Adipocyte (in vitro differentiated cells): ENCODE data around the gene DDX42.
A peak's percentile ranks its signal among the peaks of the same experiment; 100 is the strongest.
"Not testable (repeated sequence)": the region's sequence is repeated elsewhere in the genome, so short reads cannot be mapped to it uniquely, and the experiment has no call there.

Experiments used
- DNase-seq: peaks from one replicate; pipeline ENCODE4 v3.0.0-alpha.2; 2015; ENCODE audit warnings: low read depth
- H3K27me3 ChIP-seq: replicated peaks from 2 replicates; pipeline ENCODE4 v1.7.0; 2013; ENCODE audit warnings: mild to moderate bottlenecking, low read length, moderate library complexity; ENCODE audit not compliant: control insufficient read depth, insufficient read depth
- H3K36me3 ChIP-seq: 2 replicates; pipeline ENCODE4 v1.7.0; 2013; ENCODE audit warnings: low read length, mild to moderate bottlenecking, moderate library complexity; ENCODE audit not compliant: control insufficient read depth, insufficient read depth, severe bottlenecking
- H3K4me1 ChIP-seq: 2 replicates; pipeline ENCODE4 v1.7.0; 2013; ENCODE audit warnings: mild to moderate bottlenecking, low read length, moderate library complexity; ENCODE audit not compliant: control insufficient read depth, insufficient read depth
- H3K4me3 ChIP-seq: 2 replicates; pipeline ENCODE4 v1.7.0; 2013; ENCODE audit warnings: mild to moderate bottlenecking, low read length, moderate library complexity
- H3K9ac ChIP-seq: 2 replicates; pipeline ENCODE4 v1.7.0; 2013; ENCODE audit warnings: mild to moderate bottlenecking, low read length, moderate library complexity
- H3K9me3 ChIP-seq: 2 replicates; pipeline ENCODE4 v1.7.0; 2013; ENCODE audit warnings: mild to moderate bottlenecking, low read length, moderate library complexity; ENCODE audit not compliant: control insufficient read depth

Gene DDX42

GRCh38 chr17:63780928-63781327 lies 7.0 kb downstream of the DDX42 start:
- peak overlapping the region; percentile 11 for H3K4me3 ChIP-seq
- no peak for DNase-seq
- no peaks in the 10 kb centered on the region for H3K27me3 ChIP-seq
- H3K9ac ChIP-seq, result no peak overlapping the region
- H3K9me3 ChIP-seq, result no peaks in the 10 kb centered on the region
- peaks cover 20% of the 10 kb centered on the region for H3K36me3 ChIP-seq
- peaks cover 42% of the 10 kb centered on the region for H3K4me1 ChIP-seq

- Histone ChIP-seq H3K9ac (no peak overlapping the region), H3K4me1 (peaks cover 38% of the 10 kb centered on the region), H3K27me3 (no peaks in the 10 kb centered on the region), H3K4me3 (no peak overlapping the region), H3K36me3 (peaks cover 27% of the 10 kb centered on the region), H3K9me3 (no peaks in the 10 kb centered on the region)
- no peak for DNase-seq
These were observed 9.6 kb downstream of the DDX42 start for GRCh38 chr17:63783522-63783921.

DNA sequence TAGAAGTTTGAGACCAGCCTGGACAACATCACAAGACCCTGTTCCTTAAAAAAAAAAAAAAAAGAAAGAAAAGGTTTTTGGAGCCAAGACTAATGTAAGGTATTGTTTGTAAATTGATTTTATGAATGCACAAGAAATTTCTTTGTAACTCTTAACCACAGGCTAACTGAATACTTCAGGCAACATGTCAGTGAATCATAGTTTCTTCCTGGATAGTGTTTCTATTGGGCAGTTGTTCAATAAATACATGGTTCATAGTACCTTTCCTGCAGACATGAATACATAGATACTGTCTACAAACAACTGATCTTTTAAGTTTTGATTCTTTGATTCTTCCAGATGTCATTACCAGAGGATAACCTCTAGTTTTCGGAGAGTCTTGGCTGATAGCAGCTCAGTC lies 11.6 kb downstream of the DDX42 start:
- Histone ChIP-seq H3K4me1 (peaks cover 33% of the 10 kb centered on the region), H3K9ac (no peak overlapping the region), H3K27me3 (no peaks in the 10 kb centered on the region), H3K4me3 (no peak overlapping the region), H3K9me3 (no peaks in the 10 kb centered on the region), H3K36me3 (peaks cover 45% of the 10 kb centered on the region)
- DNase-seq, result peak; percentile 62

DNA sequence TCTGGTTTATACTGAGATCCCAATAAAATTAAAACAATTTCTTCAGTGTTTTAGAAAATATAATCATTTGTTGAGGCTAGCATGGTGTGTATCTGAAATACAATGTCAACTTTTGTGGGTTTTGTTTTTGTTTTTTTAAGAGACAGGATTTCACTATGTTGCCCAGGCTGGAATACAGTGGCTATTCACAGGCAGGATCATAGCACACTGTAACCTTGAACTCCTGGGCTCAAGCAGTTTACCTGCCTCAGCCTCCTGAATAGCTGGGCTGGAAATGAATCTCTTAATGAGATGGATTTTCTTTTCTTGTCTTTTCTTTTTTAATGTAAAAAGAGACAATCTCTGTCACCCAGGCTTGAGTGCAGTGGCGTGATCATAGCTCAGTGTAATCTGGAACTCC lies 12.1 kb downstream of the DDX42 start:
- Histone ChIP-seq H3K36me3 (peaks cover 51% of the 10 kb centered on the region), H3K27me3 (no peaks in the 10 kb centered on the region), H3K4me3 (no peak overlapping the region), H3K4me1 (peaks cover 28% of the 10 kb centered on the region), H3K9me3 (no peaks in the 10 kb centered on the region), H3K9ac (no peak overlapping the region)
- no peak for DNase-seq

- Histone ChIP-seq H3K9ac (no peak overlapping the region), H3K36me3 (peaks cover 60% of the 10 kb centered on the region), H3K27me3 (no peaks in the 10 kb centered on the region), H3K9me3 (no peaks in the 10 kb centered on the region), H3K4me1 (peaks cover 26% of the 10 kb centered on the region), H3K4me3 (no peak overlapping the region)
- no peak for DNase-seq
These were observed 13.2 kb downstream of the DDX42 start for GRCh38 chr17:63786971-63787711.

- no peak for DNase-seq
- peaks cover 80% of the 10 kb centered on the region for H3K36me3 ChIP-seq
- H3K9me3 ChIP-seq, result no peaks in the 10 kb centered on the region
- peaks cover 11% of the 10 kb centered on the region for H3K4me1 ChIP-seq
- no peaks in the 10 kb centered on the region for H3K27me3 ChIP-seq
- no peak overlapping the region for H3K9ac ChIP-seq
- H3K4me3 ChIP-seq, result no peak overlapping the region
These were observed 16.1 kb downstream of the DDX42 start for GRCh38 chr17:63790057-63790456.

GRCh38 chr17:63792055-63792729 lies 18.2 kb downstream of the DDX42 start:
- H3K4me1 ChIP-seq, result no peaks in the 10 kb centered on the region
- no peak overlapping the region for H3K4me3 ChIP-seq
- H3K36me3 ChIP-seq, result peaks cover 97% of the 10 kb centered on the region
- no peaks in the 10 kb centered on the region for H3K27me3 ChIP-seq
- no peaks in the 10 kb centered on the region for H3K9me3 ChIP-seq
- DNase-seq, result no peak
- H3K9ac ChIP-seq, result no peak overlapping the region

DNA sequence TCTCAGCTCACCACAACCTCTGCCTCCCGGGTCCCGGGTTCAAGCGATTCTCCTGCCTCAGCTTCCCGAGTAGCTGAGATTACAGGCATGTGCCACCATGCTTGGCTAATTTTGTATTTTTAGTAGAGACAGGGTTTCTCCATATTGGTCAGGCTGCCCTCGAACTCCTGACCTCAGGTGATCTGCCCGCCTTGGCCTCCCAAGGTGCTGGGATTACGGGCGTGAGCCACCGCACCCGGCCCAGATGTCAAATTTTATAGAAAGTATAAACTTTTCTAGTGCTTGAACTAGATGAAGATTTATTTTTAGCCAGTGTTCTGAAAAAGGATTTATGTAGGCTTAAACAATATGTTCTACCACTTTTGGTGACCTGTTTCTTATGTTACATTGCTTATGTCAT lies 22.4 kb downstream of the DDX42 start:
- H3K9me3 ChIP-seq, DNase-seq, H3K9ac ChIP-seq, H3K4me1 ChIP-seq, H3K4me3 ChIP-seq, H3K27me3 ChIP-seq: not testable (repeated sequence)
- peaks cover 100% of the 10 kb centered on the region for H3K36me3 ChIP-seq

DNA sequence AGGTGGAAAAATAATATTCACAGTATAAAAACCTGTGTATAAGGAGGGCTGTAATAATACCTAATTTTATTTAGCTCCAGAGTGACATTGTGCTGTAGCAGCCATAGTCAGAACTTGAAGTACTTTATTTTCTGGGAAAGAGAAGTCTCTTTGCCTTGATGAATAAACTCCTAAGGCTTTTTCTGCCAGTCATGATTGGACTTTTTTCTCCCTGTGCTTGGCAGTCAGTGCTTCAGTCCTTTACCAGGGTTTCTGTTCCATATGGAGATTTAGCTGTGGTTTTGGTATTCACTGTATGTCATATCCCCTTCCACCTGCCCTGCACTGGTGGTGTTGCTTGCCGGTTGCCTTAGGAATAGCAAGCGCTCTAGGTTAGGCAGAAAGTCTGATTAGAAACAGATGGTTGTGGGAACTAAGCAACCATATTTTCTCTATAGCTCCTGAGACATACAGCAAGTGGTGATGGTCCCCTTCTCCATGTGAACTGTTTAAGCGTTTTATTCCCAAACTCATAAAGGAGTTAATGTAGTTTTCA lies 24.7 kb downstream of the DDX42 start:
- Histone ChIP-seq H3K4me3 (no peak overlapping the region), H3K9ac (no peak overlapping the region), H3K36me3 (peaks cover 98% of the 10 kb centered on the region), H3K27me3 (no peaks in the 10 kb centered on the region), H3K4me1 (no peaks in the 10 kb centered on the region), H3K9me3 (no peaks in the 10 kb centered on the region)
- DNase-seq, result peak; percentile 18

DNA sequence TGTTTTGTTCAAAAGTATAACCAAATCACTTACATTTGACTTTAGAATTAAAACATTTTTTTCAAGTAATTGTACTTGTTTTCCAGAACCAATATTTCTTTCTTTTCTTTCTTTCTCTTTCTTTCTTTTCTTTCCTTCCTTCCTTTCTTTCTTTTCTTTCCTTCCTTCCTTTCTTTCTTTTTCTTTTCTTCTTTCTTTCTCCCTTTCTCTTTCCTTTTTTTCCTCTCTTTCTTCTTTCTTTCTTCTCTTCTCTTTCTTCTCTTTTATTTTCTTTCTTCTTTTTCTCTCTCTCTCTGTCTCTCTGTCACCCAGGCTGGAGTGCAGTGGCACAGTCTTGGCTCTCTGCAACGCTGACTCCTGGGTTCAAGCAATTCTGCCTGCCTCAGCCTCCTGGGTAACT lies 26.8 kb downstream of the DDX42 start:
- Histone ChIP-seq H3K36me3 (peaks cover 98% of the 10 kb centered on the region), H3K27me3 (no peaks in the 10 kb centered on the region), H3K9ac (no peak overlapping the region), H3K4me1 (peaks cover 6% of the 10 kb centered on the region), H3K4me3 (no peak overlapping the region), H3K9me3 (no peaks in the 10 kb centered on the region)
- DNase-seq, result no peak

GRCh38 chr17:63804328-63804727 lies 30.4 kb downstream of the DDX42 start:
- peaks cover 9% of the 10 kb centered on the region for H3K4me1 ChIP-seq
- no peak overlapping the region for H3K9ac ChIP-seq
- no peaks in the 10 kb centered on the region for H3K27me3 ChIP-seq
- DNase-seq, result peak; percentile 35
- H3K4me3 ChIP-seq, result no peak overlapping the region
- peaks cover 98% of the 10 kb centered on the region for H3K36me3 ChIP-seq
- no peaks in the 10 kb centered on the region for H3K9me3 ChIP-seq
